H1 (cell line): Measurements from ENCODE around the gene CD47. TPM values are rescaled to one million over a fixed set of nuclear protein-coding genes. Genes with fewer than 3 reads are reported as not detected.

ENCODE experiments used
- CTCF ChIA-PET: fragments of 300-600 bp; sonication (Branson Sonifier 250); formaldehyde crosslinking; loops from one replicate; lab custom pipeline; 2021; ENCODE audit not compliant: partially characterized antibody; lab: Charles Lee
- POLR2A ChIA-PET: fragments of 300-600 bp; sonication (Branson Sonifier 250); formaldehyde crosslinking; loops from one replicate; lab custom pipeline; 2021; ENCODE audit warnings: inconsistent platforms; ENCODE audit not compliant: partially characterized antibody; lab: Charles Lee
- DNase-seq, 2 experiments: peaks; one replicate each; pipeline versions ENCODE4 v3.0.0 to v3.0.0-alpha.2; 2010 to 2022; ENCODE audit warnings: low spot score in 2 of 2, low read depth in 1 of 2, mixed read lengths in 1 of 2
- FAIRE-seq: peaks from 2 replicates; lab custom pipeline; 2011; peaks lifted over from hg19 to GRCh38; lab: Jason Lieb, UNC
- H2AFZ ChIP-seq: 2 replicates; pipeline ENCODE4 v1.8.1; 2012; ENCODE audit warnings: low read length, inconsistent platforms
- H2AK5ac ChIP-seq: 2 replicates; pipeline ENCODE4 v1.6.1; 2013; ENCODE audit warnings: low read depth, low read length
- H2BK120ac ChIP-seq: replicated peaks from 2 replicates; pipeline ENCODE3; 2013; ENCODE audit warnings: low read depth, low read length, inconsistent platforms
- H2BK12ac ChIP-seq: 2 replicates; pipeline ENCODE4 v1.6.1; 2013; ENCODE audit warnings: low read depth, low read length
- H2BK15ac ChIP-seq: 2 replicates; pipeline ENCODE4 v1.6.1; 2013; ENCODE audit warnings: low read length
- H2BK20ac ChIP-seq: 2 replicates; pipeline ENCODE4 v1.6.1; 2013; ENCODE audit warnings: low read length
- H2BK5ac ChIP-seq: 2 replicates; pipeline ENCODE4 v1.6.1; 2013; ENCODE audit warnings: low read depth, low read length
- H3K14ac ChIP-seq: 2 replicates; pipeline ENCODE4 v1.6.1; 2013; ENCODE audit warnings: inconsistent platforms; ENCODE audit not compliant: insufficient read length
- H3K18ac ChIP-seq: 2 replicates; pipeline ENCODE4 v1.6.1; 2013; ENCODE audit warnings: low read length; ENCODE audit errors: extremely low read depth
- H3K23ac ChIP-seq: 2 replicates; pipeline ENCODE4 v1.6.1; 2013; ENCODE audit warnings: inconsistent platforms; ENCODE audit not compliant: insufficient read length
- H3K23me2 ChIP-seq: 2 replicates; pipeline ENCODE4 v1.6.1; 2013; ENCODE audit warnings: low read depth, low read length
- H3K27ac ChIP-seq: 2 replicates; pipeline ENCODE4 v1.6.1; 2011; ENCODE audit warnings: low read depth, low read length, inconsistent platforms
- H3K27me3 ChIP-seq, 4 experiments: replicated peaks in 1 of 4; 1 replicate in 1 of 4; 2 replicates in 3 of 4; pipeline versions ENCODE4 v1.6.1 to v1.8.1; 2011 to 2013; ENCODE audit warnings: low read length in 3 of 4, mild to moderate bottlenecking in 3 of 4, inconsistent platforms in 2 of 4, mixed read lengths in 2 of 4, moderate library complexity in 1 of 4; ENCODE audit not compliant: control insufficient read depth in 3 of 4, insufficient read depth in 3 of 4; ENCODE audit errors: extremely low read depth in 1 of 4
- H3K36me3 ChIP-seq, 4 experiments: 2 replicates each; pipeline versions ENCODE4 v1.6.1 to v1.8.1; 2011 to 2013; ENCODE audit warnings: mild to moderate bottlenecking in 4 of 4, low read length in 3 of 4, moderate library complexity in 2 of 4, control low read depth in 1 of 4, inconsistent platforms in 1 of 4; ENCODE audit not compliant: insufficient read depth in 4 of 4, control insufficient read depth in 2 of 4
- H3K4ac ChIP-seq: replicated peaks from 2 replicates; pipeline ENCODE3; 2013; ENCODE audit warnings: low read length, low read depth, mixed read lengths, inconsistent platforms; ENCODE audit not compliant: insufficient read length
- H3K4me1 ChIP-seq, 4 experiments: replicated peaks in 1 of 4; 1 replicate in 1 of 4; 2 replicates in 3 of 4; pipeline versions ENCODE4 v1.6.1 to v1.8.1; 2011 to 2013; ENCODE audit warnings: low read length in 3 of 4, inconsistent platforms in 2 of 4, mixed read lengths in 1 of 4; ENCODE audit not compliant: insufficient read depth in 4 of 4, control insufficient read depth in 3 of 4
- H3K4me2 ChIP-seq, 2 experiments: 2 replicates each; pipeline versions ENCODE4 v1.6.1 to v1.8.1; 2011 to 2013; ENCODE audit warnings: low read depth in 2 of 2, low read length in 2 of 2, control low read depth in 1 of 2, inconsistent platforms in 1 of 2, mild to moderate bottlenecking in 1 of 2; ENCODE audit not compliant: insufficient read depth in 1 of 2
- H3K4me3 ChIP-seq, 4 experiments: fragments of 200-600, 300-600 bp in 1 of 4; sonication (generic), shearing (Covaris generic), sonication (Bioruptor Twin) in 1 of 4; 2 replicates each; pipeline versions ENCODE4 v1.5.1 to v1.8.1; 2011 to 2016; ENCODE audit warnings: low read length in 4 of 4, low read depth in 3 of 4, control low read depth in 2 of 4, inconsistent platforms in 2 of 4, mild to moderate bottlenecking in 2 of 4, mixed read lengths in 1 of 4, moderate library complexity in 1 of 4; ENCODE audit not compliant: insufficient read depth in 2 of 4; ENCODE audit errors: extremely low read depth in 1 of 4
- H3K56ac ChIP-seq: replicated peaks from 2 replicates; pipeline ENCODE3; 2013; ENCODE audit warnings: low read depth, mild to moderate bottlenecking, mixed read lengths, low read length, inconsistent platforms; ENCODE audit not compliant: insufficient read length
- H3K79me1 ChIP-seq: 2 replicates; pipeline ENCODE4 v1.6.1; 2013; ENCODE audit warnings: low read depth, low read length, control low read depth
- H3K79me2 ChIP-seq, 2 experiments: 2 replicates each; pipeline versions ENCODE4 v1.6.1 to v1.8.1; 2012 to 2013; ENCODE audit warnings: low read length in 2 of 2, mild to moderate bottlenecking in 2 of 2, inconsistent platforms in 1 of 2; ENCODE audit not compliant: insufficient read depth in 2 of 2, control insufficient read depth in 1 of 2
- H3K9ac ChIP-seq, 4 experiments: replicated peaks in 1 of 4; 1 replicate in 1 of 4; 2 replicates in 3 of 4; pipeline versions ENCODE4 v1.6.1 to v1.8.1; 2011 to 2013; ENCODE audit warnings: low read depth in 3 of 4, low read length in 3 of 4, control low read depth in 2 of 4, mild to moderate bottlenecking in 2 of 4, moderate library complexity in 2 of 4, inconsistent platforms in 1 of 4; ENCODE audit errors: extremely low read depth in 1 of 4
- H3K9me3 ChIP-seq, 2 experiments: 2 replicates each; pipeline versions ENCODE4 v1.6.1 to v1.8.1; 2012 to 2013; ENCODE audit warnings: mild to moderate bottlenecking in 2 of 2, moderate library complexity in 2 of 2, control low read depth in 1 of 2, inconsistent platforms in 1 of 2, low read depth in 1 of 2, low read length in 1 of 2, mixed read lengths in 1 of 2; ENCODE audit not compliant: insufficient read depth in 2 of 2
- H4K20me1 ChIP-seq, 2 experiments: replicated peaks in 1 of 2; 2 replicates each; pipeline versions ENCODE3 to v1.8.1; 2011 to 2013; ENCODE audit warnings: inconsistent platforms in 2 of 2, low read length in 2 of 2, mild to moderate bottlenecking in 1 of 2; ENCODE audit not compliant: insufficient read depth in 2 of 2, control insufficient read depth in 1 of 2
- H4K5ac ChIP-seq: 2 replicates; pipeline ENCODE4 v1.6.1; 2013; ENCODE audit warnings: low read length, low read depth, mixed read lengths, inconsistent platforms; ENCODE audit not compliant: insufficient read length
- H4K8ac ChIP-seq: 2 replicates; pipeline ENCODE4 v1.8.0; 2013; ENCODE audit warnings: mild to moderate bottlenecking, moderate library complexity, low read length, inconsistent platforms; ENCODE audit not compliant: insufficient read depth; ENCODE audit errors: extremely low read depth
- H4K91ac ChIP-seq: replicated peaks from 2 replicates; pipeline ENCODE3; 2013; ENCODE audit warnings: low read length, mixed read lengths, inconsistent platforms; ENCODE audit not compliant: insufficient read length
- BRCA1 ChIP-seq: IDR thresholded peaks from 2 replicates; pipeline ENCODE4 v1.6.1; 2012; ENCODE audit warnings: low read depth, low read length, improper control_type of control experiment
- EGR1 ChIP-seq: IDR thresholded peaks from 2 replicates; pipeline ENCODE4 v1.6.1; 2011; ENCODE audit warnings: low read depth, low read length, borderline replicate concordance
- KDM4A ChIP-seq: IDR thresholded peaks from one replicate; pipeline ENCODE4 v1.7.1; 2012; ENCODE audit warnings: low read depth, mild to moderate bottlenecking, moderate library complexity, low read length, inconsistent platforms; ENCODE audit not compliant: severe bottlenecking
- SP2 ChIP-seq: IDR thresholded peaks from 2 replicates; pipeline ENCODE4 v1.6.1; 2012; ENCODE audit warnings: mild to moderate bottlenecking, low read length, inconsistent platforms
- TAF7 ChIP-seq: optimal IDR thresholded peaks from 2 replicates; pipeline ENCODE3; 2011; ENCODE audit warnings: low read depth, mild to moderate bottlenecking, inconsistent platforms, low read length, moderate library complexity, borderline replicate concordance
- USF2 ChIP-seq: IDR thresholded peaks from 2 replicates; pipeline ENCODE4 v1.6.1; 2011; ENCODE audit warnings: low read length, improper control_type of control experiment
- WGBS, 2 experiments: shearing (Covaris generic) in 1 of 2; methylation state at CpG; one replicate each; pipeline versions ENCODE4 v1.1.6 to v1.1.7; 2013 to 2015; ENCODE audit warnings: low lambda C conversion rate in 2 of 2, mixed read lengths in 2 of 2, inconsistent platforms in 1 of 2, low coverage in 1 of 2, missing lambda C conversion rate in 1 of 2; ENCODE audit not compliant: insufficient replicate concordance in 2 of 2, insufficient coverage in 1 of 2, insufficient read length in 1 of 2; ENCODE audit errors: extremely low coverage in 1 of 2, missing lambda C conversion rate in 1 of 2; 5-methylcytosine and 5-hydroxymethylcytosine counted together
- polyA plus RNA-seq, 7 experiments: library from polyadenylated mRNA; depleted of rRNA in 3 of 7; stranded (reverse) in 5 of 7; unstranded in 2 of 7; fragments of >200 nt in 5 of 7; fragments of 200-250 nt in 2 of 7; gene quantifications; 1 replicate in 5 of 7; 2 replicates in 1 of 7; 4 replicates in 1 of 7; pipeline versions ENCODE4 v1.2.1 to v1.2.3, GENCODE V29; 2011 to 2013; ENCODE audit warnings: missing spikeins in 2 of 7, mixed read lengths in 2 of 7
- total RNA-seq: library from RNA; stranded (reverse); fragmentation: NEBNext Ultra II Directional; extraction: Animal tissue kit (Norgen Biotek cat#: 25700); gene quantifications from 2 replicates; pipeline ENCODE4 v1.2.1, GENCODE V29; 2021

CD47 gene
- total and polyA plus RNA-seq, 2 of the 8 experiments (the other 6 are each of a cell fraction or from before 2014, with no cell fraction given) = 14.4 to 19.3 TPM

GRCh38 chr3:108134555-108134880, 43.7 kb upstream of the CD47 start:
- Histone ChIP-seq H3K4ac (no peak overlapping the region), H3K23me2 (no peaks in the 10 kb centered on the region), H4K8ac (no peak overlapping the region), H3K4me1 (peaks cover 0 to 4% (median 0%) of the 10 kb centered on the region in 4 experiments; a peak in 1 of 7 replicates), H2AFZ (no peak overlapping the region), H4K91ac (no peak overlapping the region), H3K9ac (no peak overlapping the region), H3K27me3 (no peaks in the 10 kb centered on the region), H3K23ac (no peak overlapping the region), H2BK120ac (no peak overlapping the region), H2BK15ac (no peak overlapping the region), H3K36me3 (no peaks in the 10 kb centered on the region), H2BK20ac (no peak overlapping the region), H3K56ac (no peak overlapping the region), H3K18ac (no peak overlapping the region), H2AK5ac (no peak overlapping the region), H3K4me3 (no peak overlapping the region), H4K5ac (no peak overlapping the region), H3K14ac (no peak overlapping the region), H3K9me3 (no peaks in the 10 kb centered on the region), H3K4me2 (no peak overlapping the region), H3K79me2 (no peaks in the 10 kb centered on the region), H4K20me1 (no peaks in the 10 kb centered on the region), H2BK5ac (no peak overlapping the region), H3K27ac (no peak overlapping the region), H2BK12ac (no peak overlapping the region), H3K79me1 (no peaks in the 10 kb centered on the region)
- no peak for DNase-seq
- ChIA-PET POLR2A (no interaction called here), CTCF (interaction anchor here (1.5 kb wide), 1 partner anchor 12 kb away, joined by 4 read pairs; no protein-coding TSS in a partner anchor)
- no peak for TF ChIP-seq BRCA1
- TF ChIP-seq TAF7 = no peak
- no peak for TF ChIP-seq EGR1
- TF ChIP-seq SP2 = no peak
- TF ChIP-seq USF2 = no peak
- TF ChIP-seq KDM4A = no peak
- no peak for FAIRE-seq
- 89% methylated on average over 1 of the region's 1 CpG; no CpG with 5 or more reads in 1 of the 2 experiments for WGBS, 2 experiments
